Fibroblast of lung (primary cell): ENCODE measurements around the gene SACM1L. TPM values are rescaled to one million over a fixed set of nuclear protein-coding genes. Genes with fewer than 3 reads are reported as not detected.

Experiments
- DNase-seq, 2 donors: peaks; one replicate each; pipeline versions ENCODE4 v3.0.0 to v3.0.0-alpha.2; 2010; ENCODE audit warnings: low read depth in 2 of 2
- H2AFZ ChIP-seq: 2 replicates; pipeline ENCODE4 v1.5.1; 2012; ENCODE audit warnings: low read length, control low read depth, inconsistent platforms
- H3K27ac ChIP-seq: 2 replicates; pipeline ENCODE4 v1.5.1; 2011; ENCODE audit warnings: low read length, control low read depth; ENCODE audit not compliant: insufficient read depth
- H3K27me3 ChIP-seq: 2 replicates; pipeline ENCODE4 v1.5.1; 2011; ENCODE audit warnings: mild to moderate bottlenecking, low read length; ENCODE audit not compliant: control insufficient read depth, insufficient read depth
- H3K36me3 ChIP-seq: 2 replicates; pipeline ENCODE4 v1.5.1; 2011; ENCODE audit warnings: low read length; ENCODE audit not compliant: control insufficient read depth, insufficient read depth
- H3K4me1 ChIP-seq: 2 replicates; pipeline ENCODE4 v1.5.1; 2011; ENCODE audit warnings: low read length; ENCODE audit not compliant: control insufficient read depth, insufficient read depth; ENCODE audit errors: extremely low read depth
- H3K4me2 ChIP-seq: 2 replicates; pipeline ENCODE4 v1.5.1; 2011; ENCODE audit warnings: low read length, control low read depth; ENCODE audit not compliant: insufficient read depth; ENCODE audit errors: extremely low read depth
- H3K4me3 ChIP-seq, 4 experiments: fragments of 200-600 bp in 1 of 4; sonication (generic) in 1 of 4; replicated peaks in 1 of 4; 2 replicates each; pipeline ENCODE4 v1.5.1; 2011 to 2016; ENCODE audit warnings: low read length in 4 of 4, low read depth in 3 of 4, mild to moderate bottlenecking in 3 of 4, control low read depth in 2 of 4, inconsistent platforms in 1 of 4, mixed read lengths in 1 of 4; ENCODE audit not compliant: insufficient read depth in 1 of 4; ENCODE audit errors: control extremely low read depth in 1 of 4
- H3K79me2 ChIP-seq: 2 replicates; pipeline ENCODE4 v1.5.1; 2012; ENCODE audit warnings: mild to moderate bottlenecking, low read length, inconsistent platforms; ENCODE audit not compliant: control insufficient read depth, insufficient read depth
- H3K9ac ChIP-seq: 2 replicates; pipeline ENCODE4 v1.5.1; 2011; ENCODE audit warnings: mild to moderate bottlenecking, low read length, control low read depth; ENCODE audit not compliant: insufficient read depth
- H3K9me3 ChIP-seq: 2 replicates; pipeline ENCODE4 v1.5.1; 2012; ENCODE audit warnings: low read depth, low read length; ENCODE audit not compliant: control insufficient read depth, insufficient read depth
- H4K20me1 ChIP-seq: 2 replicates; pipeline ENCODE4 v1.5.1; 2011; ENCODE audit warnings: low read length; ENCODE audit not compliant: control insufficient read depth, insufficient read depth; ENCODE audit errors: extremely low read depth
- CTCF ChIP-seq, 2 donors: IDR thresholded peaks in 1 of 2; conservative IDR thresholded peaks in 1 of 2; 1 replicate in 1 of 2; 2 replicates in 1 of 2; pipeline ENCODE4 v1.5.1; 2011 to 2012; ENCODE audit warnings: low read length in 2 of 2, control low read depth in 1 of 2, inconsistent platforms in 1 of 2, low read depth in 1 of 2, mild to moderate bottlenecking in 1 of 2
- EZH2 ChIP-seq: IDR thresholded peaks from 2 replicates; pipeline ENCODE4 v1.5.1; 2012; ENCODE audit warnings: low read length, control low read depth, mild to moderate bottlenecking; ENCODE audit errors: missing control alignments
- polyA plus RNA-seq, 2 donors: library from polyadenylated mRNA; depleted of rRNA in 1 of 2; stranded (reverse) in 1 of 2; unstranded in 1 of 2; fragments of >200 nt; gene quantifications; 2 replicates each; pipeline ENCODE4 v1.2.1, GENCODE V29; 2011 to 2012; ENCODE audit warnings: missing spikeins in 1 of 2
- total RNA-seq: library from RNA; depleted of rRNA; stranded (reverse); fragments of >200 nt; gene quantifications from 2 replicates; pipeline ENCODE4 v1.2.1, GENCODE V29; 2014

SACM1L gene
- total and polyA plus RNA-seq, 2 donors (not counting 1 experiment from before 2014, with no cell fraction given) = 33.3 to 41.8 TPM

GRCh38 chr3:45794177-45794560 is 105.0 kb downstream of the SACM1L start:
- DNase-seq = no peak
- no peak overlapping the region for H3K4me2 ChIP-seq
- no peak overlapping the region for H3K9ac ChIP-seq
- peaks cover 4% of the 10 kb centered on the region for H3K4me1 ChIP-seq
- no peak overlapping the region for H2AFZ ChIP-seq
- H3K4me3 ChIP-seq = no peak overlapping the region
- no peaks in the 10 kb centered on the region for H3K36me3 ChIP-seq
- H3K79me2 ChIP-seq = no peaks in the 10 kb centered on the region
- peaks cover 56% of the 10 kb centered on the region for H3K27me3 ChIP-seq
- H4K20me1 ChIP-seq = peaks cover 2% of the 10 kb centered on the region
- no peaks in the 10 kb centered on the region for H3K9me3 ChIP-seq
- no peak overlapping the region for H3K27ac ChIP-seq
- no peak for TF ChIP-seq CTCF (conservative IDR thresholded peaks at IDR 0.05 in 1 of 2, IDR thresholded peaks at IDR 0.05 in 1 of 2; ENCODE audit: low read depth in 1 of 2, low read length in 2 of 2)

- Histone ChIP-seq H3K4me1 (peaks cover 4% of the 10 kb centered on the region), H3K4me3 (no peak overlapping the region), H2AFZ (no peak overlapping the region), H3K9ac (no peak overlapping the region), H3K27me3 (peaks cover 61% of the 10 kb centered on the region), H3K4me2 (no peak overlapping the region), H3K27ac (no peak overlapping the region), H3K36me3 (no peaks in the 10 kb centered on the region), H3K9me3 (no peaks in the 10 kb centered on the region), H4K20me1 (peaks cover 2% of the 10 kb centered on the region), H3K79me2 (no peaks in the 10 kb centered on the region)
- TF ChIP-seq EZH2 (no peak), CTCF (conservative IDR thresholded peaks at IDR 0.05 in 1 of 2, IDR thresholded peaks at IDR 0.05 in 1 of 2; ENCODE audit: low read depth in 1 of 2, low read length in 2 of 2) (no peak)
- no peak for DNase-seq
Observed at GRCh38 chr3:45794660-45795059, 105.5 kb downstream of the SACM1L start.

Other genes starting within 250 kb of the SACM1L start
- gene LIMD1, start 94.6 kb upstream of the SACM1L start, total RNA-seq = 20.0 and 33.9 TPM in 2 replicates
- gene LIMD1, start 94.6 kb upstream of the SACM1L start, polyA plus RNA-seq = 16.0 and 16.8 TPM in 2 replicates
- not detected in 2 replicates for gene SLC6A20, start 107.1 kb downstream of the SACM1L start, total RNA-seq
- gene SLC6A20, start 107.1 kb downstream of the SACM1L start, polyA plus RNA-seq = not detected in 2 replicates
- gene LZTFL1, start 152.7 kb downstream of the SACM1L start, total RNA-seq = 12.4 and 16.2 TPM in 2 replicates
- gene LZTFL1, start 152.7 kb downstream of the SACM1L start, polyA plus RNA-seq = 18.7 and 28.0 TPM in 2 replicates
- gene CCR9, start 197.1 kb downstream of the SACM1L start, total RNA-seq = not detected in 2 replicates
- gene CCR9, start 197.1 kb downstream of the SACM1L start, polyA plus RNA-seq = not detected in 2 replicates